ENCODE measurements around the gene GOLGA8B. TPM values are rescaled to one million over a fixed set of nuclear protein-coding genes. Genes with fewer than 3 reads are reported as not detected.

The GOLGA8B gene, protein sequence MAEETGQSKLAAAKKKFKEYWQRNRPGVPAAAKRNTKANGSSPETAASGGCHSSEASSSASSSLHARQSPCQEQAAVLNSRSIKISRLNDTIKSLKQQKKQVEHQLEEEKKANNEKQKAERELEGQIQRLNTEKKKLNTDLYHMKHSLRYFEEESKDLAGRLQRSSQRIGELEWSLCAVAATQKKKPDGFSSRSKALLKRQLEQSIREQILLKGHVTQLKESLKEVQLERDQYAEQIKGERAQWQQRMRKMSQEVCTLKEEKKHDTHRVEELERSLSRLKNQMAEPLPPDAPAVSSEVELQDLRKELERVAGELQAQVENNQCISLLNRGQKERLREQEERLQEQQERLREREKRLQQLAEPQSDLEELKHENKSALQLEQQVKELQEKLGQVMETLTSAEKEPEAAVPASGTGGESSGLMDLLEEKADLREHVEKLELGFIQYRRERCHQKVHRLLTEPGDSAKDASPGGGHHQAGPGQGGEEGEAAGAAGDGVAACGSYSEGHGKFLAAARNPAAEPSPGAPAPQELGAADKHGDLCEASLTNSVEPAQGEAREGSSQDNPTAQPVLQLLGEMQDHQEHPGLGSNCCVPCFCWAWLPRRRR
- 4.9 and 12.5 TPM in 2 replicates for total RNA-seq

DNA sequence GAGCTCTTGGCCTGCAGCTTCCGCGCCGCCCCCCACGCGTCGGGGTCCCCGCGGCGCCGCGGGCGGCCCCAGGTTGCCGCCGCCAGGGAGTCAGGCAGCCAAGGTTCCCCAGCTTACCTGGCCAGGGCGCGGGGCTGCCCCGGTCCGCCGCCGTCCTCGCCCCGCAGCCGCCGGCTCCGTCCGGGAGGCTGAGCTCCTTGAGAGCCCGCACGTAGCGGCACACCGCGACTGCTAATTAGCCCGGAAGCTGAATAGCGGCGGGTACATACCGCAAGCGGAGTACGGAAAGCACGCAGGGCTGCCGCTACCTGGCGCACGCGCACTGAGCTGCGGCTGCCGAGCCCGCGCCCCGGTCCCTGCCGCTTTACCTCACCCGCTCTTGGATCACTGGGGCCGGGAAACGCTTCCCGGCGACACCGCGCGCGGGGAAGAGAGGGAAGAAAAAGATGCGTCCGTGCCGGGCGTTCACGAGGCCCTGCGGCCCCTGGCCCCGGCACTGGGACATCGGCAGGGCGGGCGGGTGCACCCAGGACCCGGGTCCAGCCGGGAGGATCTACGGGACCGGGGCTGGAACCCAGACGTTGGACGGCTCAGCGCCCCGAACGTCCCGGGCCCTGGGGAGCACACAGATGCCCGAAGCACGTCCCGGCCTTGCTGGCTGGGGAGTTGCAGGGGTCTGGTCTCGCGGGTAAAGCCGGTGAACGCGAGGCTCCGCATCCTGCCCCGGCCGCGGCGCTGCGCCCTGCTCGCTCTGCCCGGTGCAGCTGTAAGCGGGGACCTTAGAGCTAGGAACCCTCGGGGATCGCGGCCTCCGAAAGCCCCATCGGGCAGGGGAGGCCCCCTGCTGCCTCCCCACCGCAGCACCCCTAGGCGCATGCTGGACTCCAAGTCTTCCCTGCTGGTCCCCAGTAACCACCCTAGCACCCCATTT is at the start of gene GOLGA8B:
GOLGA8B (minus strand) TSS at position 253 of the 931 bp plus-strand sequence. CDS start 47,739 bp downstream, outside the sequence.

Other genes with a start within 250 kb of the GOLGA8B start
- 10.2 and 14.0 TPM in 2 replicates for gene SLC12A6, start 245.9 kb downstream of the GOLGA8B start, total RNA-seq
- 238 and 279 TPM in 2 replicates for gene NOP10, start 240.5 kb downstream of the GOLGA8B start, total RNA-seq
- 0.05 TPM in 1 of 2 replicates, not detected in the other for gene NUTM1, start 240.3 kb downstream of the GOLGA8B start, total RNA-seq
- gene LPCAT4, start 216.5 kb downstream of the GOLGA8B start, total RNA-seq: 17.2 and 25.9 TPM in 2 replicates
- 3.1 and 9.0 TPM in 2 replicates for gene GOLGA8A, start 145.8 kb downstream of the GOLGA8B start, total RNA-seq
- gene GJD2, start 171.3 kb upstream of the GOLGA8B start, total RNA-seq: not detected in 2 replicates
- gene ACTC1, start 211.9 kb upstream of the GOLGA8B start, total RNA-seq: not detected in 2 replicates

Data from airway epithelial cell (primary cell).